Endothelial cell of umbilical vein (primary cell): ENCODE data around the gene SCGB1D1. TPM values are rescaled to one million over a fixed set of nuclear protein-coding genes. Genes with fewer than 3 reads are reported as not detected.

Experiments
- BruUV-seq: library from RNA; stranded (reverse); fragments of 400-500 nt; replicated peaks from 2 replicates; lab custom pipeline; 2021; lab: Mats Ljungman, UMichigan
- CTCF ChIA-PET: fragments of 300-600, 350-600 bp; sonication (Branson Sonifier 250); formaldehyde crosslinking; loops from one replicate; lab custom pipeline; 2021; ENCODE audit warnings: antibody characterized with exemption, inconsistent platforms; lab: Charles Lee
- POLR2A ChIA-PET: fragments of 300-600, 350-600 bp; sonication (Branson Sonifier 250); formaldehyde crosslinking; loops from one replicate; lab custom pipeline; 2021; ENCODE audit warnings: antibody characterized with exemption, inconsistent platforms; lab: Charles Lee
- DNase-seq: peaks from one replicate; pipeline ENCODE4 v3.0.0-alpha.2; 2011; ENCODE audit warnings: low read depth, low spot score
- FAIRE-seq: peaks from 2 replicates; lab custom pipeline; 2011; peaks lifted over from hg19 to GRCh38; lab: Jason Lieb, UNC
- H2AFZ ChIP-seq: 2 replicates; pipeline ENCODE4 v1.6.0; 2012; ENCODE audit warnings: low read depth, low read length, control low read depth, inconsistent platforms
- H3K27ac ChIP-seq: 2 replicates; pipeline ENCODE4 v1.5.1; 2011; ENCODE audit warnings: low read depth, mild to moderate bottlenecking, control low read depth, low read length, moderate library complexity; ENCODE audit not compliant: insufficient read depth
- H3K27me3 ChIP-seq, 2 experiments: 2 replicates each; pipeline versions ENCODE4 v1.6.0 to v1.6.1; 2011; ENCODE audit warnings: low read length in 2 of 2, mixed read lengths in 1 of 2; ENCODE audit not compliant: control insufficient read depth in 2 of 2, insufficient read depth in 2 of 2
- H3K36me3 ChIP-seq, 2 experiments: 2 replicates in 1 of 2; 3 replicates in 1 of 2; pipeline ENCODE4 v1.5.1; 2011; ENCODE audit warnings: low read length in 2 of 2, mild to moderate bottlenecking in 1 of 2, moderate library complexity in 1 of 2; ENCODE audit not compliant: control insufficient read depth in 2 of 2, insufficient read depth in 2 of 2; ENCODE audit errors: extremely low read depth in 1 of 2
- H3K4me1 ChIP-seq: 3 replicates; pipeline ENCODE4 v1.5.1; 2011; ENCODE audit warnings: mild to moderate bottlenecking, low read length; ENCODE audit not compliant: control insufficient read depth, insufficient read depth; ENCODE audit errors: extremely low read depth
- H3K4me2 ChIP-seq: 2 replicates; pipeline ENCODE4 v1.6.1; 2011; ENCODE audit warnings: low read length, control low read depth, mixed read lengths; ENCODE audit not compliant: insufficient read depth
- H3K4me3 ChIP-seq, 3 experiments: fragments of 200-600 bp in 1 of 3; sonication (generic), shearing (Covaris generic) in 1 of 3; replicated peaks in 1 of 3; 2 replicates each; pipeline ENCODE4 v1.5.1; 2011 to 2016; ENCODE audit warnings: control low read depth in 3 of 3, low read length in 3 of 3, mild to moderate bottlenecking in 2 of 3, inconsistent platforms in 1 of 3, low read depth in 1 of 3, moderate library complexity in 1 of 3; ENCODE audit not compliant: insufficient read depth in 1 of 3
- H3K79me2 ChIP-seq: 2 replicates; pipeline ENCODE4 v1.6.0; 2012; ENCODE audit warnings: low read length, inconsistent platforms; ENCODE audit not compliant: control insufficient read depth, insufficient read depth
- H3K9ac ChIP-seq: replicated peaks from 2 replicates; pipeline ENCODE3; 2011; ENCODE audit warnings: low read length, control low read depth; ENCODE audit not compliant: insufficient read depth; ENCODE audit errors: extremely low read depth
- H3K9me1 ChIP-seq: replicated peaks from 3 replicates; pipeline ENCODE4 v1.6.0; 2011; ENCODE audit warnings: mild to moderate bottlenecking, low read length; ENCODE audit not compliant: control insufficient read depth, insufficient read depth; ENCODE audit errors: extremely low read depth
- H3K9me3 ChIP-seq: replicated peaks from 2 replicates; pipeline ENCODE4 v1.5.1; 2012; ENCODE audit warnings: low read length, inconsistent platforms; ENCODE audit not compliant: control insufficient read depth, insufficient read depth
- H4K20me1 ChIP-seq: replicated peaks from 2 replicates; pipeline ENCODE3; 2011; ENCODE audit warnings: mild to moderate bottlenecking, low read length; ENCODE audit not compliant: control insufficient read depth, insufficient read depth; ENCODE audit errors: extremely low read depth
- CTCF ChIP-seq, 2 donors: IDR thresholded peaks; 1 replicate in 1 of 2; 2 replicates in 1 of 2; pipeline ENCODE4 v1.5.1; 2011; ENCODE audit warnings: low read length in 2 of 2, mild to moderate bottlenecking in 2 of 2, moderate library complexity in 2 of 2, control low read depth in 1 of 2, inconsistent platforms in 1 of 2, low read depth in 1 of 2; ENCODE audit not compliant: insufficient read depth in 1 of 2; ENCODE audit errors: extremely low read depth in 1 of 2
- EZH2 ChIP-seq: IDR thresholded peaks from 2 replicates; pipeline ENCODE4 v1.6.1; 2012; ENCODE audit warnings: borderline replicate concordance, low read depth, mild to moderate bottlenecking, moderate library complexity, low read length, inconsistent platforms; ENCODE audit not compliant: severe bottlenecking
- FOS ChIP-seq: IDR thresholded peaks from 2 replicates; pipeline ENCODE4 v1.6.1; 2011; ENCODE audit warnings: mild to moderate bottlenecking, low read length, moderate library complexity, borderline replicate concordance; ENCODE audit not compliant: insufficient read depth
- GATA2 ChIP-seq: IDR thresholded peaks from 2 replicates; pipeline ENCODE4 v1.7.0; 2011; ENCODE audit warnings: low read depth, mild to moderate bottlenecking, moderate library complexity, mixed read lengths, low read length; ENCODE audit not compliant: insufficient read length, insufficient read depth
- JUN ChIP-seq: IDR thresholded peaks from 2 replicates; pipeline ENCODE4 v1.6.1; 2011; ENCODE audit warnings: borderline replicate concordance, low read depth; ENCODE audit not compliant: insufficient read length, insufficient read depth
- MAX ChIP-seq: IDR thresholded peaks from 2 replicates; pipeline ENCODE4 v1.6.1; 2011; ENCODE audit not compliant: insufficient read depth, insufficient read length
- MYC ChIP-seq: IDR thresholded peaks from one replicate; pipeline ENCODE4 v1.6.1; 2011; ENCODE audit warnings: mild to moderate bottlenecking, low read depth, low read length
- POLR2A ChIP-seq: IDR thresholded peaks from 2 replicates; pipeline ENCODE4 v1.6.1; 2012; ENCODE audit warnings: low read depth, mild to moderate bottlenecking, control low read depth, low read length
- POLR2AphosphoS5 ChIP-seq: IDR thresholded peaks from 2 replicates; pipeline ENCODE4 v1.6.1; 2012; ENCODE audit warnings: low read depth, mild to moderate bottlenecking, control low read depth, low read length, moderate library complexity; ENCODE audit not compliant: insufficient read depth
- dilution Hi-C: fragments of 300-500 bp; cut with MboI; formaldehyde crosslinking; loops from one replicate; pipeline ENCODE4 v1.15.0; 2019; ENCODE audit warnings: low sequenced_read_pairs; ENCODE audit not compliant: extremely low pct_ligation_motif_present
- intact Hi-C: fragments of 100-400 bp; cut with micrococcal nuclease; formaldehyde crosslinking; loops from one replicate; pipeline ENCODE4 v1.10.0; 2022
- polyA plus RNA-seq, 4 experiments: library from polyadenylated mRNA; depleted of rRNA in 3 of 4; stranded (reverse) in 3 of 4; unstranded in 1 of 4; fragments of >200 nt; gene quantifications; 2 replicates each; pipeline versions ENCODE4 v1.2.1 to v1.2.3, GENCODE V29; 2011 to 2012; ENCODE audit warnings: missing spikeins in 1 of 4
- total RNA-seq: library from RNA; stranded (reverse); gene quantifications from 2 replicates; pipeline ENCODE4 v1.2.3, GENCODE V29; 2021

The SCGB1D1 gene
- total and polyA plus RNA-seq, 2 donors (not counting 3 experiments of a cell fraction or from before 2014, with no cell fraction given) = not detected

GRCh38 chr11:62169448-62169847, 20.6 kb upstream of the SCGB1D1 start:
- Histone ChIP-seq H3K27ac (no peak overlapping the region), H3K4me3 (no peak overlapping the region), H3K9ac (no peak overlapping the region), H3K9me1 (no peaks in the 10 kb centered on the region), H3K27me3 (peaks cover 32 to 44% of the 10 kb centered on the region in 2 experiments), H3K4me2 (no peak overlapping the region), H3K36me3 (no peaks in the 10 kb centered on the region), H3K4me1 (peaks cover 6% of the 10 kb centered on the region), H3K79me2 (no peaks in the 10 kb centered on the region), H3K9me3 (no peaks in the 10 kb centered on the region), H2AFZ (no peak overlapping the region), H4K20me1 (no peaks in the 10 kb centered on the region)
- intact Hi-C loops (no loop called here), dilution Hi-C loops (loop anchor here (5.0 kb wide), 1 partner anchor 38 kb away; the partner anchor contains the start of gene SCGB2A1)
- peak; percentile 11 for DNase-seq
- no peak for TF ChIP-seq EZH2
- FAIRE-seq = no peak
- no TSS peak for BruUV-seq
- ChIA-PET POLR2A (no interaction called here), CTCF (interaction anchor here (1.0 to 4.2 kb wide), 4 partner anchors 11 to 141 kb away, joined by 3 to 22 read pairs (median 8); no protein-coding TSS in a partner anchor)

GRCh38 chr11:62169935-62170334, 20.1 kb upstream of the SCGB1D1 start:
- no peaks in the 10 kb centered on the region for H3K36me3 ChIP-seq
- no peaks in the 10 kb centered on the region for H3K9me3 ChIP-seq
- POLR2A ChIA-PET = no interaction called here
- no peak overlapping the region for H3K4me3 ChIP-seq
- H3K4me2 ChIP-seq = no peak overlapping the region
- BruUV-seq = no TSS peak
- H2AFZ ChIP-seq = no peak overlapping the region
- DNase-seq (peak; percentile 28), FAIRE-seq (no peak)
- H3K79me2 ChIP-seq = no peaks in the 10 kb centered on the region
- TF ChIP-seq POLR2A (no peak), CTCF (IDR thresholded peaks at IDR 0.05; ENCODE audit: extremely low read depth in 1 of 2, insufficient read depth in 1 of 2, low read depth in 1 of 2, low read length in 2 of 2) (no peak), EZH2 (no peak), GATA2 (no peak), FOS (no peak), MYC (no peak), MAX (no peak), POLR2AphosphoS5 (no peak), JUN (no peak)
- dilution Hi-C loops = loop anchor here (5.0 kb wide), 1 partner anchor 37 kb away; the partner anchor contains the start of gene SCGB2A1
- peaks cover 6% of the 10 kb centered on the region for H3K4me1 ChIP-seq
- peaks cover 29 to 44% of the 10 kb centered on the region in 2 experiments for H3K27me3 ChIP-seq
- intact Hi-C loops = no loop called here
- no peaks in the 10 kb centered on the region for H3K9me1 ChIP-seq
- H3K27ac ChIP-seq = no peak overlapping the region
- CTCF ChIA-PET = interaction anchor here (0.9 to 4.2 kb wide), 12 partner anchors 11 to 208 kb away, joined by 3 to 22 read pairs (median 4); no protein-coding TSS in a partner anchor
- no peaks in the 10 kb centered on the region for H4K20me1 ChIP-seq
- no peak overlapping the region for H3K9ac ChIP-seq
